Stimulated activated effector memory CD8-positive, alpha-beta T cell treated with anti-CD3 and anti-CD28 coated beads, Interleukin-12 subunit alpha, Interleukin-12 subunit beta, amount 100 ng/mL, for 72 hours (primary cell): Measurements from ENCODE around the gene CLDN8.

ENCODE experiments used
- ATAC-seq: fragments of 150-1000 bp; cut with Tn5 transposase; 2 replicates; pipeline ENCODE4 v1.10.0; 2021
- DNase-seq, 2 donors: peaks; one replicate each; pipeline ENCODE4 v3.0.0; 2021 to 2022; ENCODE audit warnings: low spot score in 2 of 2
- H3K27ac Mint-ChIP-seq: one replicate; pipeline ENCODE4 v1.8.0; 2022; ENCODE audit warnings: mild to moderate bottlenecking, mixed read lengths
- H3K36me3 Mint-ChIP-seq: one replicate; pipeline ENCODE4 v1.8.0; 2022; ENCODE audit warnings: mild to moderate bottlenecking, mixed read lengths
- H3K4me1 Mint-ChIP-seq: one replicate; pipeline ENCODE4 v1.8.0; 2022; ENCODE audit warnings: mixed read lengths
- H3K4me3 Mint-ChIP-seq: one replicate; pipeline ENCODE4 v1.8.0; 2022; ENCODE audit warnings: mild to moderate bottlenecking, mixed read lengths
- H3K9me3 Mint-ChIP-seq: one replicate; pipeline ENCODE4 v1.8.0; 2022; ENCODE audit warnings: mixed read lengths

Gene CLDN8

DNA sequence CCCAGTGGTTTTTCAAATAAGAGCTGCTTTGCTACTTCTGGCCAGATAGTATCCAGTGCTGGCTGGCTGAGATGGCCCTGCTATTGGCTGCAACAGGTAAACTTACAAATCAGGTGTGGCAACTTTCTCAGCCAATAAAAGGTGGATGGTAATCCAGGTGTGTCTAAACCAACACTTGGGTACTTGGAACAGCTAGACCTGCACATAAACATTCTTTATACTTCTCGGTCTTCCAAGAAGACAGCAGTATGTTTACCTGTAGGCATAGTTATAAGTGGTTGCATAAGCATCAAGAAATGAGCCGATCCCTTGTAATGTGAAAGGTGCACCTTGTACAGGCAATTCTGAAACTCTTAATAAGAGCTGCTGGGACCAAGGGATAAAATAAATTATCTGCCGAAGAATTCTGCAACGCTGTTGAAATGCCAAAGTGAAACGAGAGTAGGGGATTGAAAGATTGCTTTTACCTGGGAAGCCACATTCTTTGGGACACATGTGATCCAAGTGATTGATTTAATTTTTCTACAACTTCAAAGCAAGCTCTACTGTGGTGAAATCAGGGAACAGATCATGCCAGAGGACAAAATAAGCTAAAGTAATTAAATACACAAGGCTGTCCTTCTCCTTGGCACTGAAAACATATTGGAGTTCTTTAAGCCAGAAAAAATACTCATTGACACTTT lies at the start of gene CLDN8:
TSS of gene CLDN8 (minus strand) at position 57 of the 683 bp plus-strand sequence. CDS start 172 bp downstream, outside the sequence.
- Mint-ChIP-seq H3K27ac (no peak within 1 kb of the TSS), H3K4me1 (no peaks in the 10 kb centered on the region), H3K4me3 (no peak within 1 kb of the TSS), H3K36me3 (no peaks in the 10 kb centered on the region), H3K9me3 (no peaks in the 10 kb centered on the region)
- no peak for DNase-seq
- no peak for ATAC-seq

DNA sequence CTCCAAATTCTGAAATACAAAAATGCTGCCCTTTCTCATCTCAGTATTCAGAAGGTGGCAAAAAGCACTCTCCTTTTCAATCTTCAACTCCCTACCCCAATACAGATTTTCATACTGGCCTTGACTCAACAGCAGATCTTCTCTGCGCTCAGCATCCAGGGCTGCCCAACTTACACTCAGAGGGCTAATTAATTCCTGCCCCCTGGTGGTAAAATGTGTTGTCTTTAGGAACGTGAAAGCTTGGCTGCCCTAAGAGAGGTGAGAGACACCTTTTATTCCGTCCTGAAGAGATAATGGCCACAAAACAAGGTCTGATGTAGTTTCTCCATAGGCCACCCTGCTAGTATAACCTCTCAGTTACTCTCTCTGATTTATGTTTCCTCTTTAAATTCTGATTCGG lies 41.9 kb upstream of the CLDN8 start:
- Mint-ChIP-seq H3K4me3 (no peak overlapping the region), H3K9me3 (peaks cover 8% of the 10 kb centered on the region), H3K4me1 (no peaks in the 10 kb centered on the region), H3K27ac (no peak overlapping the region), H3K36me3 (no peaks in the 10 kb centered on the region)
- ATAC-seq (no peak), DNase-seq (no peak)

DNA sequence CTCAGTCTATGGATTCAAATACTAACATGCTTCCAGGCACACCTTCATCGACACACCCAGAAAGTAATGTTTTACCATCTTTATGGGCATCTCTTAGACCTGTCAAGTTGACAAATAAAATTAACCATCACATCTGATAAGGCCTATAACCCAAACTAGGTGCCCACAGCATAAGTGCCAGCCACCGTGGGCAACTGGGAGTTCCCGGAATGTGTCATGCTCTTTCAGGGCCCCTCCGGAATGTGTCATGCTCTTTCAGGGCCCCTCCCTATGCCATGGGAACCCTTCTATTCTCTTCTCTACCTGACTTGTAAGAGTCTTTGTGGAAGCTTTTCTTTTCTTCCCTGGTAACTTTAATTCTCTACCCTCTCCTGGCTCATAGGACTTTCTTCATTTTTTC lies 40.2 kb upstream of the CLDN8 start:
- no peak overlapping the region for H3K27ac Mint-ChIP-seq
- DNase-seq (no peak), ATAC-seq (no peak)
- H3K4me1 Mint-ChIP-seq, result no peaks in the 10 kb centered on the region
- no peak overlapping the region for H3K4me3 Mint-ChIP-seq
- H3K9me3 Mint-ChIP-seq, result peaks cover 8% of the 10 kb centered on the region
- H3K36me3 Mint-ChIP-seq, result no peaks in the 10 kb centered on the region

DNA sequence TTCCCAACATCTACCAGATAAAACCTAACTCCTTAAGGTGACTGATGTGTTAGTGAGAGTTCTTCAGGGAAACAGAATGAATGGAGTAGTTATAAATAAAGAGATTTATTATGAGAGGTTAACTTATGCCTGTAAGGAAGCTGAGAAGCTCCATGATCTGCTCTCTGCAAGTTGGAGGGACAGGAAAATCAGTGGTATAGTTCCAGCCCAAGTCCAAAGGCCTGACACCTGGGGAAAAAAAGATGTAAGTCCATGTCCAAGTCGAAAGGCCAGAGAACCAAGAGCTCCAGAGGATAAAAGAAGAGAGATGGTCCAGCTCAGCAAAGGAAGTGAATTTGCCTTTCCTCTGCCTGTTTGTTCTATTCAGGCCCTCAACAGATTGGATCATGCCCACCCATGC lies 39.8 kb upstream of the CLDN8 start:
- Mint-ChIP-seq H3K36me3 (no peaks in the 10 kb centered on the region), H3K4me1 (no peaks in the 10 kb centered on the region), H3K4me3 (no peak overlapping the region), H3K27ac (no peak overlapping the region), H3K9me3 (peaks cover 8% of the 10 kb centered on the region)
- no peak for ATAC-seq
- no peak for DNase-seq

- peaks cover 8% of the 10 kb centered on the region for H3K9me3 Mint-ChIP-seq
Measured at GRCh38 chr21:30251781-30252180, 35.9 kb upstream of the CLDN8 start.

GRCh38 chr21:30249936-30250335 lies 34.0 kb upstream of the CLDN8 start:
- H3K4me3 Mint-ChIP-seq, result no peak overlapping the region
- H3K9me3 Mint-ChIP-seq, result peaks cover 4% of the 10 kb centered on the region
- ATAC-seq, result no peak
- no peak overlapping the region for H3K27ac Mint-ChIP-seq
- no peak for DNase-seq
- H3K36me3 Mint-ChIP-seq, result no peaks in the 10 kb centered on the region
- H3K4me1 Mint-ChIP-seq, result no peaks in the 10 kb centered on the region

More at GRCh38 chr21:30251781-30252180, 35.9 kb upstream of the CLDN8 start:
- no peaks in the 10 kb centered on the region for H3K36me3 Mint-ChIP-seq
- no peak for ATAC-seq
- H3K4me3 Mint-ChIP-seq, result no peak overlapping the region
- no peak for DNase-seq
- no peaks in the 10 kb centered on the region for H3K4me1 Mint-ChIP-seq
- no peak overlapping the region for H3K27ac Mint-ChIP-seq

DNA sequence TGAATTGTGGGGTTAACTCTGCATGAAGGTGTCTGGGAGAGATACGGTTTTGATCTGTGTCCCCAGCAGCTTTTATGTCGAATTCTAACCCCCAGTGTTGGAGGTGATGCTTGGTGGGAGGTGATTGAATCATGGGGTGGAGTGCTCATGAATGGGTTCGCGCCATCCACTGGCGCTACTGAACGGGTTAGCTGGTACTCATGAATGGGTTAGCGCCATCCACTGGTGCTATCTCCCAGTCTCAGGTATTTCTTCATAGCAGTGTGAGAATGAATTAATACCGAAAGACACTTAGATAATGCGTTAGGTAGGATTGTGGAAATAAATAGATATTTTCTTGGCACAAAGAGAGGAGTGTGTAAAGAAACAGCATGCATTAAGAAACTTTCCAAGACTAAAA lies 32.9 kb upstream of the CLDN8 start:
- no peak for ATAC-seq
- no peak for DNase-seq
- Mint-ChIP-seq H3K36me3 (no peaks in the 10 kb centered on the region), H3K4me1 (no peaks in the 10 kb centered on the region), H3K4me3 (no peak overlapping the region), H3K9me3 (peaks cover 7% of the 10 kb centered on the region), H3K27ac (no peak overlapping the region)

GRCh38 chr21:30245061-30245460 lies 29.2 kb upstream of the CLDN8 start:
- H3K4me3 Mint-ChIP-seq, result no peak overlapping the region
- H3K4me1 Mint-ChIP-seq, result no peaks in the 10 kb centered on the region
- H3K9me3 Mint-ChIP-seq, result peaks cover 3% of the 10 kb centered on the region
- ATAC-seq (no peak), DNase-seq (no peak)
- H3K27ac Mint-ChIP-seq, result no peak overlapping the region
- H3K36me3 Mint-ChIP-seq, result no peaks in the 10 kb centered on the region

- Mint-ChIP-seq H3K4me3 (no peak overlapping the region), H3K36me3 (no peaks in the 10 kb centered on the region), H3K4me1 (no peaks in the 10 kb centered on the region), H3K27ac (no peak overlapping the region), H3K9me3 (peaks cover 3% of the 10 kb centered on the region)
- DNase-seq (no peak), ATAC-seq (no peak)
Measured at GRCh38 chr21:30243691-30244090, 27.8 kb upstream of the CLDN8 start.

- H3K4me3 Mint-ChIP-seq, result no peak overlapping the region
- DNase-seq (no peak), ATAC-seq (no peak)
- peaks cover 3% of the 10 kb centered on the region for H3K9me3 Mint-ChIP-seq
- H3K27ac Mint-ChIP-seq, result no peak overlapping the region
- no peaks in the 10 kb centered on the region for H3K36me3 Mint-ChIP-seq
- no peaks in the 10 kb centered on the region for H3K4me1 Mint-ChIP-seq
Measured at GRCh38 chr21:30240661-30241060, 24.8 kb upstream of the CLDN8 start.

GRCh38 chr21:30238168-30238567 lies 22.3 kb upstream of the CLDN8 start:
- no peak overlapping the region for H3K27ac Mint-ChIP-seq
- no peaks in the 10 kb centered on the region for H3K9me3 Mint-ChIP-seq
- no peaks in the 10 kb centered on the region for H3K36me3 Mint-ChIP-seq
- ATAC-seq (no peak), DNase-seq (no peak)
- H3K4me3 Mint-ChIP-seq, result no peak overlapping the region
- H3K4me1 Mint-ChIP-seq, result no peaks in the 10 kb centered on the region

GRCh38 chr21:30234643-30235042 lies 18.7 kb upstream of the CLDN8 start:
- Mint-ChIP-seq H3K4me3 (no peak overlapping the region), H3K27ac (no peak overlapping the region), H3K36me3 (no peaks in the 10 kb centered on the region), H3K9me3 (peaks cover 5% of the 10 kb centered on the region), H3K4me1 (no peaks in the 10 kb centered on the region)
- ATAC-seq, result no peak
- no peak for DNase-seq

GRCh38 chr21:30234050-30234449 lies 18.2 kb upstream of the CLDN8 start:
- no peak for DNase-seq
- ATAC-seq, result no peak
- no peaks in the 10 kb centered on the region for H3K36me3 Mint-ChIP-seq
- H3K4me1 Mint-ChIP-seq, result no peaks in the 10 kb centered on the region
- H3K9me3 Mint-ChIP-seq, result peaks cover 6% of the 10 kb centered on the region
- no peak overlapping the region for H3K4me3 Mint-ChIP-seq
- H3K27ac Mint-ChIP-seq, result no peak overlapping the region

- Mint-ChIP-seq H3K36me3 (no peaks in the 10 kb centered on the region), H3K4me1 (no peaks in the 10 kb centered on the region), H3K4me3 (no peak overlapping the region), H3K9me3 (peaks cover 6% of the 10 kb centered on the region), H3K27ac (no peak overlapping the region)
- ATAC-seq, result no peak
- no peak for DNase-seq
Measured at GRCh38 chr21:30233228-30234020, 17.5 kb upstream of the CLDN8 start.

DNA sequence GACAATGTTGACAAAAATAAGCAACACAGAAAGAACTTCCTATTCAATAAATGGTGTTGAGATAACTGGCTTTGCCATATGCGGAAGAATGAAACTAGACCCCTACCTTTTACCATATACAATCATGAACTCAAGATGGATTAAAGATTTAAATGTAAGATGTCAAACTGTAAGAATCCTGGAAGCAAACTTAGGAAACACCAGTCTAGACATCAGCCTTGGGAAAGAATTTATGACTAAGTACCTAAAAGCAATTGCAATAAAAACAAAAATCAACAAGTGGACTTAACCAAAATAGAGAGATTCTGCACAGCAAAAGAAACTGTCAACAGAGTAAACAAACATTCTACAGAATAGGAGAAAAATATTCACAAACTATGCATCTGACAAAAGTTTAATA lies 16.1 kb upstream of the CLDN8 start:
- Mint-ChIP-seq H3K4me1 (no peaks in the 10 kb centered on the region), H3K9me3 (peaks cover 6% of the 10 kb centered on the region), H3K27ac (no peak overlapping the region), H3K36me3 (no peaks in the 10 kb centered on the region), H3K4me3 (no peak overlapping the region)
- DNase-seq (no peak), ATAC-seq (no peak)
